Endothelial cell of umbilical vein (primary cell): ENCODE measurements around the gene NPM3. TPM values are rescaled to one million over a fixed set of nuclear protein-coding genes. Genes with fewer than 3 reads are reported as not detected.
A peak's percentile ranks its signal among the peaks of the same experiment; 100 is the strongest.

ENCODE experiments used
- BruUV-seq: library from RNA; stranded (reverse); fragments of 400-500 nt; replicated peaks from 2 replicates; lab custom pipeline; 2021; lab: Mats Ljungman, UMichigan
- CTCF ChIA-PET: fragments of 300-600, 350-600 bp; sonication (Branson Sonifier 250); formaldehyde crosslinking; loops from one replicate; lab custom pipeline; 2021; ENCODE audit warnings: antibody characterized with exemption, inconsistent platforms; lab: Charles Lee
- POLR2A ChIA-PET: fragments of 300-600, 350-600 bp; sonication (Branson Sonifier 250); formaldehyde crosslinking; loops from one replicate; lab custom pipeline; 2021; ENCODE audit warnings: antibody characterized with exemption, inconsistent platforms; lab: Charles Lee
- DNase-seq: peaks from one replicate; pipeline ENCODE4 v3.0.0-alpha.2; 2011; ENCODE audit warnings: low read depth, low spot score
- FAIRE-seq: peaks from 2 replicates; lab custom pipeline; 2011; peaks lifted over from hg19 to GRCh38; lab: Jason Lieb, UNC
- H2AFZ ChIP-seq: 2 replicates; pipeline ENCODE4 v1.6.0; 2012; ENCODE audit warnings: low read depth, low read length, control low read depth, inconsistent platforms
- H3K27ac ChIP-seq: 2 replicates; pipeline ENCODE4 v1.5.1; 2011; ENCODE audit warnings: low read depth, mild to moderate bottlenecking, control low read depth, low read length, moderate library complexity; ENCODE audit not compliant: insufficient read depth
- H3K27me3 ChIP-seq, 2 experiments: 2 replicates each; pipeline versions ENCODE4 v1.6.0 to v1.6.1; 2011; ENCODE audit warnings: low read length in 2 of 2, mixed read lengths in 1 of 2; ENCODE audit not compliant: control insufficient read depth in 2 of 2, insufficient read depth in 2 of 2
- H3K36me3 ChIP-seq, 2 experiments: 2 replicates in 1 of 2; 3 replicates in 1 of 2; pipeline ENCODE4 v1.5.1; 2011; ENCODE audit warnings: low read length in 2 of 2, mild to moderate bottlenecking in 1 of 2, moderate library complexity in 1 of 2; ENCODE audit not compliant: control insufficient read depth in 2 of 2, insufficient read depth in 2 of 2; ENCODE audit errors: extremely low read depth in 1 of 2
- H3K4me1 ChIP-seq: 3 replicates; pipeline ENCODE4 v1.5.1; 2011; ENCODE audit warnings: mild to moderate bottlenecking, low read length; ENCODE audit not compliant: control insufficient read depth, insufficient read depth; ENCODE audit errors: extremely low read depth
- H3K4me2 ChIP-seq: 2 replicates; pipeline ENCODE4 v1.6.1; 2011; ENCODE audit warnings: low read length, control low read depth, mixed read lengths; ENCODE audit not compliant: insufficient read depth
- H3K4me3 ChIP-seq, 3 experiments: fragments of 200-600 bp in 1 of 3; sonication (generic), shearing (Covaris generic) in 1 of 3; replicated peaks in 1 of 3; 2 replicates each; pipeline ENCODE4 v1.5.1; 2011 to 2016; ENCODE audit warnings: control low read depth in 3 of 3, low read length in 3 of 3, mild to moderate bottlenecking in 2 of 3, inconsistent platforms in 1 of 3, low read depth in 1 of 3, moderate library complexity in 1 of 3; ENCODE audit not compliant: insufficient read depth in 1 of 3
- H3K79me2 ChIP-seq: 2 replicates; pipeline ENCODE4 v1.6.0; 2012; ENCODE audit warnings: low read length, inconsistent platforms; ENCODE audit not compliant: control insufficient read depth, insufficient read depth
- H3K9ac ChIP-seq: replicated peaks from 2 replicates; pipeline ENCODE3; 2011; ENCODE audit warnings: low read length, control low read depth; ENCODE audit not compliant: insufficient read depth; ENCODE audit errors: extremely low read depth
- H3K9me1 ChIP-seq: replicated peaks from 3 replicates; pipeline ENCODE4 v1.6.0; 2011; ENCODE audit warnings: mild to moderate bottlenecking, low read length; ENCODE audit not compliant: control insufficient read depth, insufficient read depth; ENCODE audit errors: extremely low read depth
- H3K9me3 ChIP-seq: replicated peaks from 2 replicates; pipeline ENCODE4 v1.5.1; 2012; ENCODE audit warnings: low read length, inconsistent platforms; ENCODE audit not compliant: control insufficient read depth, insufficient read depth
- H4K20me1 ChIP-seq: replicated peaks from 2 replicates; pipeline ENCODE3; 2011; ENCODE audit warnings: mild to moderate bottlenecking, low read length; ENCODE audit not compliant: control insufficient read depth, insufficient read depth; ENCODE audit errors: extremely low read depth
- EZH2 ChIP-seq: IDR thresholded peaks from 2 replicates; pipeline ENCODE4 v1.6.1; 2012; ENCODE audit warnings: borderline replicate concordance, low read depth, mild to moderate bottlenecking, moderate library complexity, low read length, inconsistent platforms; ENCODE audit not compliant: severe bottlenecking
- GATA2 ChIP-seq: IDR thresholded peaks from 2 replicates; pipeline ENCODE4 v1.7.0; 2011; ENCODE audit warnings: low read depth, mild to moderate bottlenecking, moderate library complexity, mixed read lengths, low read length; ENCODE audit not compliant: insufficient read length, insufficient read depth
- MAX ChIP-seq: IDR thresholded peaks from 2 replicates; pipeline ENCODE4 v1.6.1; 2011; ENCODE audit not compliant: insufficient read depth, insufficient read length
- dilution Hi-C: fragments of 300-500 bp; cut with MboI; formaldehyde crosslinking; loops from one replicate; pipeline ENCODE4 v1.15.0; 2019; ENCODE audit warnings: low sequenced_read_pairs; ENCODE audit not compliant: extremely low pct_ligation_motif_present
- intact Hi-C: fragments of 100-400 bp; cut with micrococcal nuclease; formaldehyde crosslinking; loops from one replicate; pipeline ENCODE4 v1.10.0; 2022
- polyA plus RNA-seq, 4 experiments: library from polyadenylated mRNA; depleted of rRNA in 3 of 4; stranded (reverse) in 3 of 4; unstranded in 1 of 4; fragments of >200 nt; gene quantifications; 2 replicates each; pipeline versions ENCODE4 v1.2.1 to v1.2.3, GENCODE V29; 2011 to 2012; ENCODE audit warnings: missing spikeins in 1 of 4
- total RNA-seq: library from RNA; stranded (reverse); gene quantifications from 2 replicates; pipeline ENCODE4 v1.2.3, GENCODE V29; 2021

The NPM3 gene
- total and polyA plus RNA-seq, 2 donors (not counting 3 experiments of a cell fraction or from before 2014, with no cell fraction given) = 55.4 to 71.3 TPM

- no peak for DNase-seq
- TF ChIP-seq EZH2 (peak; percentile 9), MAX (no peak)
- Histone ChIP-seq H3K9me3 (no peaks in the 10 kb centered on the region), H2AFZ (no peak overlapping the region), H3K79me2 (no peaks in the 10 kb centered on the region), H3K4me3 (no peak overlapping the region), H3K4me1 (no peaks in the 10 kb centered on the region), H3K9me1 (no peaks in the 10 kb centered on the region), H3K36me3 (no peaks in the 10 kb centered on the region), H4K20me1 (no peaks in the 10 kb centered on the region), H3K4me2 (no peak overlapping the region), H3K27ac (no peak overlapping the region), H3K27me3 (peaks cover 59% of the 10 kb centered on the region in 2 experiments), H3K9ac (no peak overlapping the region)
- dilution Hi-C loops = no loop called here
- ChIA-PET POLR2A (interaction anchor here (1.5 kb wide), 1 partner anchor 13 kb away, joined by 4 read pairs; no protein-coding TSS in a partner anchor), CTCF (interaction anchor here (0.7 to 2.9 kb wide), 4 partner anchors 11 to 198 kb away, joined by 3 to 18 read pairs (median 5); no protein-coding TSS in a partner anchor)
- intact Hi-C loops = no loop called here
- no TSS peak for BruUV-seq
- FAIRE-seq = no peak
Measured at GRCh38 chr10:101767966-101768790, 15.1 kb downstream of the NPM3 start.

- H3K4me1 ChIP-seq = no peaks in the 10 kb centered on the region
Measured at GRCh38 chr10:101767600-101767945, 15.7 kb downstream of the NPM3 start.

More at GRCh38 chr10:101767600-101767945, 15.7 kb downstream of the NPM3 start:
- Histone ChIP-seq H3K27ac (no peak overlapping the region), H3K9ac (no peak overlapping the region), H3K27me3 (peaks cover 53% of the 10 kb centered on the region in 2 experiments), H4K20me1 (no peaks in the 10 kb centered on the region), H3K36me3 (no peaks in the 10 kb centered on the region), H2AFZ (no peak overlapping the region), H3K9me1 (no peaks in the 10 kb centered on the region), H3K4me2 (no peak overlapping the region), H3K4me3 (no peak overlapping the region), H3K79me2 (no peaks in the 10 kb centered on the region), H3K9me3 (no peaks in the 10 kb centered on the region)
- no TSS peak for BruUV-seq
- FAIRE-seq (no peak), DNase-seq (no peak)
- intact Hi-C loops (no loop called here), dilution Hi-C loops (no loop called here)
- TF ChIP-seq EZH2 (peak; percentile 72), GATA2 (no peak)
- CTCF ChIA-PET = interaction anchor here (1.0 to 2.9 kb wide), 4 partner anchors 11 to 197 kb away, joined by 3 to 18 read pairs (median 5); no protein-coding TSS in a partner anchor
- POLR2A ChIA-PET = no interaction called here
